ENCODE results near the gene MUSK. TPM values are rescaled to one million over a fixed set of nuclear protein-coding genes. Genes with fewer than 3 reads are reported as not detected.

Gene MUSK
- total and polyA plus RNA-seq, 2 of the 4 experiments (the other 2 are of a cell fraction) = 0.07 to 0.18 TPM

- no peak for TF ChIP-seq SMC3 (IDR thresholded peaks at IDR 0.05; ENCODE audit: low read depth, low read length)
These were observed 8.6 kb upstream of the MUSK start (continued) for GRCh38 chr9:110659891-110660541.

- in situ Hi-C loops (cut with MboI; ENCODE audit: low sequenced_read_pairs) = no loop called here
- dilution Hi-C loops (cut with HindIII; ENCODE audit: low sequenced_read_pairs, unreplicated experiment) = no loop called here
- intact Hi-C loops (cut with micrococcal nuclease) = no loop called here
- Histone ChIP-seq H2BK120ac (ENCODE audit: low read depth, low read length) (no peak overlapping the region), H2AK5ac (ENCODE audit: low read depth, low read length) (no peak overlapping the region), H3K4me2 (ENCODE audit: low read depth, low read length) (no peak overlapping the region), H4K91ac (ENCODE audit: insufficient read depth, low read depth, low read length) (no peak overlapping the region), H3K79me1 (ENCODE audit: low read depth in 1 of 2, low read length in 2 of 2) (no peaks in the 10 kb centered on the region), H3K4me1 (ENCODE audit: control insufficient read depth, insufficient read depth, low read length) (no peaks in the 10 kb centered on the region), H2AFZ (replicated peaks; ENCODE audit: low read length, poor library complexity) (no peak overlapping the region), H3K23ac (ENCODE audit: low read depth, low read length) (no peak overlapping the region), H3K56ac (ENCODE audit: extremely low read depth, insufficient read depth, low read length) (no peak overlapping the region), H3K14ac (replicated peaks; ENCODE audit: low read depth, low read length) (no peak overlapping the region), H2AK9ac (replicated peaks; ENCODE audit: low read depth, low read length, poor library complexity) (no peak overlapping the region), H3K4me3 (ENCODE audit: insufficient read depth, low read depth, low read length) (no peak overlapping the region), H2BK5ac (ENCODE audit: low read depth, low read length, poor library complexity, severe bottlenecking) (no peak overlapping the region), H3K27ac (ENCODE audit: insufficient read depth, low read length) (no peak overlapping the region), H3K4ac (ENCODE audit: low read depth, low read length) (no peak overlapping the region), H4K5ac (ENCODE audit: low read depth, low read length) (no peak overlapping the region), H3K18ac (ENCODE audit: low read depth, low read length) (no peak overlapping the region), H2BK20ac (ENCODE audit: low read depth, low read length) (no peak overlapping the region), H3K9me1 (ENCODE audit: insufficient read depth, low read length) (no peaks in the 10 kb centered on the region), H4K8ac (ENCODE audit: low read depth in 2 of 2, low read length in 2 of 2) (no peak overlapping the region), H4K20me1 (ENCODE audit: insufficient read depth, low read length) (no peaks in the 10 kb centered on the region), H3K36me3 (ENCODE audit: control insufficient read depth, insufficient read depth, low read length) (no peaks in the 10 kb centered on the region), H2BK15ac (ENCODE audit: low read depth, low read length) (no peak overlapping the region), H3K9ac (ENCODE audit: low read depth, low read length) (no peak overlapping the region), H3K9me3 (ENCODE audit: control insufficient read depth, insufficient read depth, low read length) (no peaks in the 10 kb centered on the region), H3K27me3 (ENCODE audit: control insufficient read depth, insufficient read depth, low read length) (no peaks in the 10 kb centered on the region)
- POLR2A ChIA-PET (ENCODE audit: unreplicated experiment) = no interaction called here
- WGBS, 2 experiments (ENCODE audit: extremely low coverage in 2 of 2, insufficient read length in 1 of 2) = no CpG with 5 or more reads among the region's 5 CpGs
- BruUV-seq (replicated peaks) = no TSS peak
- no peak for DNase-seq
- no peak for ATAC-seq (ENCODE audit: low read depth)
- CTCF ChIA-PET = no interaction called here
- no peak for TF ChIP-seq RFX5 (IDR thresholded peaks at IDR 0.05; ENCODE audit: low read depth, low read length)
- TF ChIP-seq SMC3 (IDR thresholded peaks at IDR 0.05; ENCODE audit: low read depth, low read length) = no peak
- TF ChIP-seq CTCF (conservative IDR thresholded peaks at IDR 0.05; ENCODE audit: low read depth, low read length) = no peak
- no peak for TF ChIP-seq RAD21 (IDR thresholded peaks at IDR 0.05; ENCODE audit: low read length)
- TF ChIP-seq CEBPB (IDR thresholded peaks at IDR 0.05; ENCODE audit: low read depth, low read length) = no peak
- TF ChIP-seq MXI1 (IDR thresholded peaks at IDR 0.05; ENCODE audit: borderline replicate concordance, low read depth, low read length) = no peak
- TF ChIP-seq USF2 (IDR thresholded peaks at IDR 0.05; ENCODE audit: low read depth, low read length) = no peak
- no peak for TF ChIP-seq BHLHE40 (IDR thresholded peaks at IDR 0.05; ENCODE audit: low read depth, low read length)
- no peak for TF ChIP-seq MAFK (IDR thresholded peaks at IDR 0.05; ENCODE audit: low read depth, low read length)
- no peak for TF ChIP-seq ELK1 (IDR thresholded peaks at IDR 0.05; ENCODE audit: borderline replicate concordance, low read depth, low read length)
- no peak for TF ChIP-seq RCOR1 (IDR thresholded peaks at IDR 0.05; ENCODE audit: insufficient replicate concordance, low read length)
- no peak for TF ChIP-seq MAZ (IDR thresholded peaks at IDR 0.05; ENCODE audit: borderline replicate concordance, low read depth, low read length)
- TF ChIP-seq NFE2L2 (IDR thresholded peaks at IDR 0.05; ENCODE audit: low read depth, low read length) = no peak
- no peak for TF ChIP-seq CHD1 (IDR thresholded peaks at IDR 0.05; ENCODE audit: low read depth, low read length)
These were observed 842 bp downstream of the MUSK start for GRCh38 chr9:110669433-110669832.

All from IMR-90 (cell line).